ENCODE data around the gene HCRTR1. TPM values are rescaled to one million over a fixed set of nuclear protein-coding genes. Genes with fewer than 3 reads are reported as not detected.
A peak's percentile ranks its signal among the peaks of the same experiment; 100 is the strongest.

Gene HCRTR1
- total and polyA plus RNA-seq, 2 donors (not counting 1 experiment from before 2014, with no cell fraction given), result not detected

DNA sequence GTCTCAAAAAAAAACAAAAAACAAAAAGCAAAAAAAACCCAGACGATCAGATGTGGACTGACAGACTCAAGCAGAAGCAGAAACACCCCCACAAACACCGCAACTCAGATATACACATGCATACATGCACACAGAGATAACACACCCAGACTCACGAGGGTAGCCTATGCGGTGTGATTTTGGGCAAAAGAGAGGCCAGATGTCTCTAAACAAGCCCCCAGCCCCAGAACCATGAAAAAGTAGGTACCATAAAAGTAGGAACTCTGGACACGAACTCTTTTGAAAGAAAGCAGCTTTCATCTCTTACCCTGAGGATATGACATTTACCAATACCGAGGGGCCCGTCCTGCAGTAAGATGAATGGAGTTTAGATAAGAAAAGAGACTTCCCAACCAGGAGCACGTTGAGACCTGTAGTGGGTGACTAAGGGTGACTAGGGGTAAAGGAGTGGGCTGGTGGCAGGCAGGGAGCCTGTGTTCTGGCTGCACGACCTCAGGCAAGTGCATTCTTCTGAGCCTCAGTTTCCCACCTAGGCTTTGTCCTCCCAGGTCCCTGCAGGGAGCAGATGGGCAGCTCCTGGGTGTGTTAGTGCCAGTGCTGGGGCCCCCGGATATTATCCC lies 42.6 kb upstream of the HCRTR1 start:
- no peaks in the 10 kb centered on the region for H3K27me3 ChIP-seq (ENCODE audit: control insufficient read depth, insufficient read depth, low read length)
- no peak overlapping the region for H3K27ac ChIP-seq (ENCODE audit: insufficient read depth, low read length)
- TF ChIP-seq, protein P1, sequence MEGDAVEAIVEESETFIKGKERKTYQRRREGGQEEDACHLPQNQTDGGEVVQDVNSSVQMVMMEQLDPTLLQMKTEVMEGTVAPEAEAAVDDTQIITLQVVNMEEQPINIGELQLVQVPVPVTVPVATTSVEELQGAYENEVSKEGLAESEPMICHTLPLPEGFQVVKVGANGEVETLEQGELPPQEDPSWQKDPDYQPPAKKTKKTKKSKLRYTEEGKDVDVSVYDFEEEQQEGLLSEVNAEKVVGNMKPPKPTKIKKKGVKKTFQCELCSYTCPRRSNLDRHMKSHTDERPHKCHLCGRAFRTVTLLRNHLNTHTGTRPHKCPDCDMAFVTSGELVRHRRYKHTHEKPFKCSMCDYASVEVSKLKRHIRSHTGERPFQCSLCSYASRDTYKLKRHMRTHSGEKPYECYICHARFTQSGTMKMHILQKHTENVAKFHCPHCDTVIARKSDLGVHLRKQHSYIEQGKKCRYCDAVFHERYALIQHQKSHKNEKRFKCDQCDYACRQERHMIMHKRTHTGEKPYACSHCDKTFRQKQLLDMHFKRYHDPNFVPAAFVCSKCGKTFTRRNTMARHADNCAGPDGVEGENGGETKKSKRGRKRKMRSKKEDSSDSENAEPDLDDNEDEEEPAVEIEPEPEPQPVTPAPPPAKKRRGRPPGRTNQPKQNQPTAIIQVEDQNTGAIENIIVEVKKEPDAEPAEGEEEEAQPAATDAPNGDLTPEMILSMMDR (conservative IDR thresholded peaks at IDR 0.05 in 1 of 2, IDR thresholded peaks at IDR 0.05 in 1 of 2; ENCODE audit: low read depth in 1 of 2, low read length in 2 of 2), result no peak
- TF ChIP-seq EZH2 (IDR thresholded peaks at IDR 0.05; ENCODE audit: low read length, missing control alignments), result no peak
- no peaks in the 10 kb centered on the region for H3K79me2 ChIP-seq (ENCODE audit: control insufficient read depth, insufficient read depth, low read length)
- no peak overlapping the region for H3K4me3 ChIP-seq (replicated peaks in 1 of 4; ENCODE audit: control extremely low read depth in 1 of 4, insufficient read depth in 1 of 4, low read depth in 3 of 4, low read length in 4 of 4)
- H3K4me1 ChIP-seq (ENCODE audit: control insufficient read depth, extremely low read depth, insufficient read depth, low read length), result peaks cover 39% of the 10 kb centered on the region
- H3K9me3 ChIP-seq (ENCODE audit: control insufficient read depth, insufficient read depth, low read depth, low read length), result no peaks in the 10 kb centered on the region
- H2AFZ ChIP-seq (ENCODE audit: low read length), result no peak overlapping the region
- no peaks in the 10 kb centered on the region for H4K20me1 ChIP-seq (ENCODE audit: control insufficient read depth, extremely low read depth, insufficient read depth, low read length)
- H3K4me2 ChIP-seq (ENCODE audit: extremely low read depth, insufficient read depth, low read length), result no peak overlapping the region
- DNase-seq (ENCODE audit: low read depth in 2 of 2), result no peak
- no peaks in the 10 kb centered on the region for H3K36me3 ChIP-seq (ENCODE audit: control insufficient read depth, insufficient read depth, low read length)
- H3K9ac ChIP-seq (ENCODE audit: insufficient read depth, low read length), result no peak overlapping the region

DNA sequence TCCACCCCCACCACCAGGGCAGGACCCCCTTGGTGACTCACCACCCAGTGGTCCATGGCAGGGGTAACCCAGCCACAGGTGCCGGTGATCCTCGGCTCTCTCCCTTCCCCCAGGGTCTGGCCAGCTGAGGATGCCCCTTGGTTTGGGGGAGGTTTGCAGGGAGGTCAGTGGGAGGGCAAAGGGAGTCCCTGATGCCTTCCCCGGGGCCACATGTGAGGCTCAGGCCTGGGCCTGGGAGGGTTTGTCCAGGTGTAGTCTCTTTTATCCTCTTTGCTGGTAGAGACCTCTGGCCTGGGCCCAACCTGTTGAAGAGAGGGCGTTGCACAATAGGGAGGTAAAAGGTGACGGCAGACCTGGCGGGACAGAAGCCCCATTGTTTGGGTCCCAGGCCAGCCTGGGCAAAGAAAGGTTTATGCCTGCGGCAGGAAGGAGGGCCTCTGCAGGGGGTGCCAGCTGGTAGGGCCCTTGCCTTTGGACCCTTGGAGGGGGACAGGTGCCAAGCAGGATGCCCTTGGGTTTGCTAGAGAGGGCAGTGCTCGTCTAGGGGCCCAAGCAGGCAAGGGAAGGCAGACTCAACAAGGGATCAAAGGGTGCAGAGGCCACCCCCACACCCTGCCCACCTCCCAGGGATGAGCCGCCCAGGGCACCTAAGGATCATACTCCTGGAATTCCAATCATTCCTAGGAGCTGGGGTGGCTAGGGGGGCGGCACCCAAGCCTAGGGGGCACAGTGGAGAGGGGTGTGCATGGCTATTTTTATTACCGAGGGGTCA lies 41.9 kb upstream of the HCRTR1 start:
- H3K9me3 ChIP-seq (ENCODE audit: control insufficient read depth, insufficient read depth, low read depth, low read length), result no peaks in the 10 kb centered on the region
- no peaks in the 10 kb centered on the region for H3K79me2 ChIP-seq (ENCODE audit: control insufficient read depth, insufficient read depth, low read length)
- H2AFZ ChIP-seq (ENCODE audit: low read length), result no peak overlapping the region
- peaks cover 41% of the 10 kb centered on the region for H3K4me1 ChIP-seq (ENCODE audit: control insufficient read depth, extremely low read depth, insufficient read depth, low read length)
- no peak overlapping the region for H3K9ac ChIP-seq (ENCODE audit: insufficient read depth, low read length)
- no peak for DNase-seq (ENCODE audit: low read depth in 2 of 2)
- H3K36me3 ChIP-seq (ENCODE audit: control insufficient read depth, insufficient read depth, low read length), result no peaks in the 10 kb centered on the region
- H3K4me2 ChIP-seq (ENCODE audit: extremely low read depth, insufficient read depth, low read length), result no peak overlapping the region
- no peaks in the 10 kb centered on the region for H3K27me3 ChIP-seq (ENCODE audit: control insufficient read depth, insufficient read depth, low read length)
- no peaks in the 10 kb centered on the region for H4K20me1 ChIP-seq (ENCODE audit: control insufficient read depth, extremely low read depth, insufficient read depth, low read length)
- no peak overlapping the region for H3K27ac ChIP-seq (ENCODE audit: insufficient read depth, low read length)
- no peak overlapping the region for H3K4me3 ChIP-seq (replicated peaks in 1 of 4; ENCODE audit: control extremely low read depth in 1 of 4, insufficient read depth in 1 of 4, low read depth in 3 of 4, low read length in 4 of 4)
- TF ChIP-seq EZH2 (IDR thresholded peaks at IDR 0.05; ENCODE audit: low read length, missing control alignments), result no peak
- TF ChIP-seq, protein P1 (conservative IDR thresholded peaks at IDR 0.05 in 1 of 2, IDR thresholded peaks at IDR 0.05 in 1 of 2; ENCODE audit: low read depth in 1 of 2, low read length in 2 of 2), result no peak

DNA sequence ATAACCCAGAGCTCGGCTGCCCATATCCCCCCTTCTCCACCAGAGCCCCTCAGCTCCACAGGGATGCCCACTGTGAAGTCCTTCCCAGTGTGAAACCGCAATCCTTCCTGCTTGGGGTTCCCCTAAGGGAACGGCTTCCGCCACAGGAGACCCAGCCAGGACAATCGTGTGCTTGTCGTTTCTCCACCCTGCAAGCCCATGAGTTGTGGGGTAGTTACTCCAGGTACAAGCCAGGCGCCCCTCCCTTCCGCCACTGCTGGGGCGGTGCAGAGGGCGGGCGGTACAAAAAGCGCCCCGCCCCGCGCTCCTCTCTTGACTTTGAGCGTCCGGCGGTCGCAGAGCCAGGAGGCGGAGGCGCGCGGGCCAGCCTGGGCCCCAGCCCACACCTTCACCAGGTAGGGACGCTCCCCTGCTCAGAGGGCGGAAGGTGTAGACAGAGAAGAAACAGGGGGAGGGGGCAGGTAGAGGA lies 41.3 kb upstream of the HCRTR1 start, which contains the start of gene TINAGL1:
Gene TINAGL1 (plus strand): TSS at position 315 of the 469 bp plus-strand sequence. CDS start 634 bp downstream, outside the sequence.
- H3K9ac ChIP-seq (ENCODE audit: insufficient read depth, low read length), result peak within 1 kb of the TSS; percentile 39
- H3K27me3 ChIP-seq (ENCODE audit: control insufficient read depth, insufficient read depth, low read length), result no peaks in the 10 kb centered on the region
- H4K20me1 ChIP-seq (ENCODE audit: control insufficient read depth, extremely low read depth, insufficient read depth, low read length), result no peaks in the 10 kb centered on the region
- no peak within 1 kb of the TSS for H2AFZ ChIP-seq (ENCODE audit: low read length)
- peaks cover 42% of the 10 kb centered on the region for H3K4me1 ChIP-seq (ENCODE audit: control insufficient read depth, extremely low read depth, insufficient read depth, low read length)
- H3K27ac ChIP-seq (ENCODE audit: insufficient read depth, low read length), result no peak within 1 kb of the TSS
- H3K9me3 ChIP-seq (ENCODE audit: control insufficient read depth, insufficient read depth, low read depth, low read length), result no peaks in the 10 kb centered on the region
- H3K4me3 ChIP-seq (replicated peaks in 1 of 4; ENCODE audit: control extremely low read depth in 1 of 4, insufficient read depth in 1 of 4, low read depth in 3 of 4, low read length in 4 of 4), result peak within 1 kb of the TSS in 3 of 4 experiments; percentile 20 to 40 (median 39)
- TF ChIP-seq, protein P1 (conservative IDR thresholded peaks at IDR 0.05 in 1 of 2, IDR thresholded peaks at IDR 0.05 in 1 of 2; ENCODE audit: low read depth in 1 of 2, low read length in 2 of 2), result no peak
- no peak for TF ChIP-seq EZH2 (IDR thresholded peaks at IDR 0.05; ENCODE audit: low read length, missing control alignments)
- H3K4me2 ChIP-seq (ENCODE audit: extremely low read depth, insufficient read depth, low read length), result peak within 1 kb of the TSS; percentile 41
- H3K36me3 ChIP-seq (ENCODE audit: control insufficient read depth, insufficient read depth, low read length), result no peaks in the 10 kb centered on the region
- H3K79me2 ChIP-seq (ENCODE audit: control insufficient read depth, insufficient read depth, low read length), result no peaks in the 10 kb centered on the region
- DNase-seq (ENCODE audit: low read depth in 2 of 2), result no peak

Data from fibroblast of lung (primary cell).